H1 (cell line): ENCODE data around the gene HNRNPH3. TPM values are rescaled to one million over a fixed set of nuclear protein-coding genes. Genes with fewer than 3 reads are reported as not detected.

Experiments
- ATF2 ChIP-seq: IDR thresholded peaks from 2 replicates; pipeline ENCODE4 v1.6.1; 2012; ENCODE audit warnings: low read length, inconsistent platforms
- CHD2 ChIP-seq: IDR thresholded peaks from 2 replicates; pipeline ENCODE4 v1.6.1; 2012; ENCODE audit warnings: low read length, improper control_type of control experiment
- RNF2 ChIP-seq: fragments of 200-900, 300-1000 bp; sonication (generic); IDR thresholded peaks from 2 replicates; pipeline ENCODE4 v1.7.1; 2016; ENCODE audit warnings: borderline replicate concordance, low read depth, mild to moderate bottlenecking, antibody characterized with exemption, low read length; ENCODE audit not compliant: poor library complexity, severe bottlenecking; ENCODE audit errors: missing control alignments
- SP4 ChIP-seq: IDR thresholded peaks from 2 replicates; pipeline ENCODE4 v1.6.1; 2012; ENCODE audit warnings: low read length, inconsistent platforms
- SRF ChIP-seq: IDR thresholded peaks from 2 replicates; pipeline ENCODE4 v1.6.1; 2011; ENCODE audit warnings: mild to moderate bottlenecking, low read depth, low read length, moderate library complexity
- polyA plus RNA-seq, 7 experiments: library from polyadenylated mRNA; depleted of rRNA in 3 of 7; stranded (reverse) in 5 of 7; unstranded in 2 of 7; fragments of >200 nt in 5 of 7; fragments of 200-250 nt in 2 of 7; gene quantifications; 1 replicate in 5 of 7; 2 replicates in 1 of 7; 4 replicates in 1 of 7; pipeline versions ENCODE4 v1.2.1 to v1.2.3, GENCODE V29; 2011 to 2013; ENCODE audit warnings: missing spikeins in 2 of 7, mixed read lengths in 2 of 7
- total RNA-seq: library from RNA; stranded (reverse); fragmentation: NEBNext Ultra II Directional; extraction: Animal tissue kit (Norgen Biotek cat#: 25700); gene quantifications from 2 replicates; pipeline ENCODE4 v1.2.1, GENCODE V29; 2021

Gene HNRNPH3
- total and polyA plus RNA-seq, 2 of the 8 experiments (the other 6 are each of a cell fraction or from before 2014, with no cell fraction given) = 63.2 to 230 TPM

GRCh38 chr10:68371604-68372003 is 39.7 kb downstream of the HNRNPH3 start (continued):
- no peak for TF ChIP-seq CHD2
- no peak for TF ChIP-seq ATF2
- no peak for TF ChIP-seq RNF2
- no peak for TF ChIP-seq SRF
- TF ChIP-seq SP4 = no peak
